Measurements from ENCODE around the gene TBC1D4.
A peak's percentile ranks its signal among the peaks of the same experiment; 100 is the strongest.
"Not testable (repeated sequence)": the region's sequence is repeated elsewhere in the genome, so short reads cannot be mapped to it uniquely, and the experiment has no call there.

The TBC1D4 gene

GRCh38 chr13:75258159-75258782, 223.7 kb downstream of the TBC1D4 start:
- POLR2A ChIA-PET: no interaction called here
- DNase-seq (ENCODE audit: extremely low spot score): peak; percentile 51
- CTCF ChIA-PET: interaction anchor here (0.7 to 1.5 kb wide), 3 partner anchors 14 to 38 kb away, joined by 4 to 7 read pairs (median 5); no protein-coding TSS in a partner anchor
- TF ChIP-seq PKNOX1 (IDR thresholded peaks at IDR 0.05) (0 out of 2 replicates have a peak, but pooled peaks have one; percentile 59), FOXK2 (IDR thresholded peaks at IDR 0.05) (no peak)

DNA sequence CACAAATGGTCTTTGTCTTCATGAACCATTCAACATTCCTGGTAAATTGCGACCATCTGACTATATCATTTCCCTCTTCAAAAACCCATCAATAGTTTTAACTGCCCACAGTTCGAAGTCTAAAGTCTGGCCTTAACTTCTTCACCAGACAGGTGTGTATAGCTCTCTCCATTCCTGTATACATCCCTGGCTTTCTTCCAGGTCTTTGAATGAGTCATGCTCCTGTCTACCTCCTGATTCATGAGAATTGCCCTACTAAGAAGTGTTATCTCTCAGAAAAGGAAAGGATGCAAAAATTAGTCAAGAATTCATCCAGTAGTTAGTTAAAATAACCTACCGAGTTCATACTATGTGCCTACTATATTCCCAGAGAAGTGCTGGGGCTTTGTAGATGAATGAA, 225.0 kb downstream of the TBC1D4 start:
- ChIA-PET POLR2A (no interaction called here), CTCF (interaction anchor here (1.0 kb wide), 1 partner anchor 38 kb away, joined by 4 read pairs; no protein-coding TSS in a partner anchor)
- DNase-seq (ENCODE audit: extremely low spot score): no peak
- no peak for TF ChIP-seq ARNT (IDR thresholded peaks at IDR 0.05)
- TF ChIP-seq SP1 (IDR thresholded peaks at IDR 0.05): no peak
- no peak for TF ChIP-seq BHLHE40 (IDR thresholded peaks at IDR 0.05; ENCODE audit: borderline replicate concordance)
- TF ChIP-seq NFRKB (IDR thresholded peaks at IDR 0.05): no peak
- no peak for TF ChIP-seq FOXM1 (IDR thresholded peaks at IDR 0.05; ENCODE audit: borderline replicate concordance)
- TF ChIP-seq HDGF (IDR thresholded peaks at IDR 0.05; ENCODE audit: borderline replicate concordance): no peak
- no peak for TF ChIP-seq FOXK2 (IDR thresholded peaks at IDR 0.05)
- TF ChIP-seq TARDBP (IDR thresholded peaks at IDR 0.05): no peak
- TF ChIP-seq SUZ12 (IDR thresholded peaks at IDR 0.05): no peak
- TF ChIP-seq FOXA1 (IDR thresholded peaks at IDR 0.05): no peak
- no peak for TF ChIP-seq PKNOX1 (IDR thresholded peaks at IDR 0.05)
- TF ChIP-seq L3MBTL2 (conservative IDR thresholded peaks at IDR 0.05): no peak
- no peak for TF ChIP-seq ZNF384 (IDR thresholded peaks at IDR 0.05)
- TF ChIP-seq ELF4 (IDR thresholded peaks at IDR 0.05): no peak
- TF ChIP-seq CTBP1 (IDR thresholded peaks at IDR 0.05; ENCODE audit: borderline replicate concordance): no peak
- no peak for TF ChIP-seq LEF1 (IDR thresholded peaks at IDR 0.05; ENCODE audit: borderline replicate concordance)

GRCh38 chr13:75255653-75256052, 226.3 kb downstream of the TBC1D4 start:
- POLR2A ChIA-PET: interaction anchor here (0.8 kb wide), 1 partner anchor 282 kb away, joined by 3 read pairs; the partner anchor contains the start of gene COMMD6
- CTCF ChIA-PET: interaction anchor here (1.4 kb wide), 1 partner anchor 36 kb away, joined by 5 read pairs; no protein-coding TSS in a partner anchor
- DNase-seq (ENCODE audit: extremely low spot score): no peak
- TF ChIP-seq FOXA1 (IDR thresholded peaks at IDR 0.05) (no peak), FOXM1 (IDR thresholded peaks at IDR 0.05; ENCODE audit: borderline replicate concordance) (no peak), HDGF (IDR thresholded peaks at IDR 0.05; ENCODE audit: borderline replicate concordance) (no peak), ELF4 (IDR thresholded peaks at IDR 0.05) (no peak), PKNOX1 (IDR thresholded peaks at IDR 0.05) (no peak), CTBP1 (IDR thresholded peaks at IDR 0.05; ENCODE audit: borderline replicate concordance) (no peak), SP1 (IDR thresholded peaks at IDR 0.05) (no peak), TARDBP (IDR thresholded peaks at IDR 0.05) (no peak), FOXK2 (IDR thresholded peaks at IDR 0.05) (no peak), L3MBTL2 (conservative IDR thresholded peaks at IDR 0.05) (no peak), ARNT (IDR thresholded peaks at IDR 0.05) (no peak), NFRKB (IDR thresholded peaks at IDR 0.05) (no peak)

DNA sequence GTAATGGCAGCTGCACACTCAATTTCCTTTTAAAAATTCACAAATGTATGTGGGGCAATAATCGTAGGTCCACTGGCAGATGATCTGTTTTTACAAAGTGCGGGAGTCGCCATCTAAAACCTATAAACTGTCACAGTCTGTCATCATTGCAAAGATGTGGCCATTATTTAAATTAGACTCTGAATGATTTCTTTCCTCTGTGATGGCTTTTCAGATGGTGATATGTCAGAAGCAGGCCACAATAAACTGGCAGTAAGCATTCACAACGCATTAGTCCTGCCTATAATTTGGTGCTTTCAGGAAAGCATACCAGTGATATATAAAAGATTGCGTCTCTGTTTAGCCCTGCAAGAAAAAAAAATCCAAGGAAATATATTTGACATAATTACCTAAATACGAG, 226.8 kb downstream of the TBC1D4 start:
- no peak for TF ChIP-seq NFRKB (IDR thresholded peaks at IDR 0.05)
- DNase-seq (ENCODE audit: extremely low spot score): no peak
- ChIA-PET POLR2A (no interaction called here), CTCF (interaction anchor here (1.4 kb wide), 1 partner anchor 35 kb away, joined by 5 read pairs; no protein-coding TSS in a partner anchor)

DNA sequence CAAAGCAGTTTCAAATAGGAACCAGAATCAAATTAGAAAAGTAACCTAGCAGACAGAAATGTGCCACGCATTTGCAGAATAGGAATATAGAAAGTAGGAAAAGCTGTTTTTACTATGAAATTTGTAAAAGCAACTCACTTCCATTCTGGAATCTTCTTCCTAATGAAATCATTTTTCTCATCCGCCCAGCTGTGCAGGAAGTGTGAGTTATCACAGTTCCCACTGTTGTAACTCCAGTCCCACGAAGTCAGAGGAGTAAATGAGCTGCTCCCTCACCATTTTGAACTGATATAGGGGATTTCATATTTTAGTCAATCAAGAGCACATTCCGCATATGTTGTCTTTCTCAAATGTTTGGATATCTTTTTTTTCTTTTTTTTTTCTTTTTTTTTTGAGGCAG, 230.8 kb downstream of the TBC1D4 start:
- ChIA-PET POLR2A (interaction anchor here (0.6 kb wide), 1 partner anchor 194 kb away, joined by 3 read pairs; no protein-coding TSS in a partner anchor), CTCF (no interaction called here)
- TF ChIP-seq ELF4 (IDR thresholded peaks at IDR 0.05) (no peak), FOXM1 (IDR thresholded peaks at IDR 0.05; ENCODE audit: borderline replicate concordance) (no peak)
- no peak for DNase-seq (ENCODE audit: extremely low spot score)

- ChIA-PET CTCF (no interaction called here), POLR2A (no interaction called here)
- DNase-seq (ENCODE audit: extremely low spot score): no peak
- TF ChIP-seq BHLHE40 (IDR thresholded peaks at IDR 0.05; ENCODE audit: borderline replicate concordance): no peak
- no peak for TF ChIP-seq HDGF (IDR thresholded peaks at IDR 0.05; ENCODE audit: borderline replicate concordance)
- no peak for TF ChIP-seq NFRKB (IDR thresholded peaks at IDR 0.05)
- TF ChIP-seq PKNOX1 (IDR thresholded peaks at IDR 0.05): no peak
- TF ChIP-seq FOXM1 (IDR thresholded peaks at IDR 0.05; ENCODE audit: borderline replicate concordance): no peak
- TF ChIP-seq FOXK2 (IDR thresholded peaks at IDR 0.05): no peak
- TF ChIP-seq ARNT (IDR thresholded peaks at IDR 0.05): no peak
- TF ChIP-seq ZNF384 (IDR thresholded peaks at IDR 0.05): no peak
- TF ChIP-seq ELF4 (IDR thresholded peaks at IDR 0.05): no peak
Observed at GRCh38 chr13:75250526-75251178, 231.3 kb downstream of the TBC1D4 start.

DNA sequence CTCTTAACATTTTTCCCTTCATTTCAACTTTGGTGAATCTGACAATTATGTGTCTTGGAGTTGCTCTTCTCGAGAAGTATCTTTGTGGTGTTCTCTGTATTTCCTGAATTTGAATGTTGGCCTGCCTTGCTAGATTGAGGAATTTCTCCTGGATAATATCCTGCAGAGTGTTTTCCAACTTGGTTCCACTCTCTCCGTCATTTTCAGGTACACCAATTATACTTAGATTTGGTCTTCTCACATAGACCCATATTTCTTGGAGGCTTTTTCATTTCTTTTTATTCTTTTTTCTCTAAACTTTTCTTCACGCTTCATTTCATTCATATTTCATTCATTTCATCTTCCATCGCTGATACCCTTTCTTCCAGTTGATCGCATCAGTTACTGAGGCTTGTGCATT, 236.4 kb downstream of the TBC1D4 start:
- CTCF ChIA-PET; POLR2A ChIA-PET; DNase-seq (ENCODE audit: extremely low spot score): not testable (repeated sequence)

DNA sequence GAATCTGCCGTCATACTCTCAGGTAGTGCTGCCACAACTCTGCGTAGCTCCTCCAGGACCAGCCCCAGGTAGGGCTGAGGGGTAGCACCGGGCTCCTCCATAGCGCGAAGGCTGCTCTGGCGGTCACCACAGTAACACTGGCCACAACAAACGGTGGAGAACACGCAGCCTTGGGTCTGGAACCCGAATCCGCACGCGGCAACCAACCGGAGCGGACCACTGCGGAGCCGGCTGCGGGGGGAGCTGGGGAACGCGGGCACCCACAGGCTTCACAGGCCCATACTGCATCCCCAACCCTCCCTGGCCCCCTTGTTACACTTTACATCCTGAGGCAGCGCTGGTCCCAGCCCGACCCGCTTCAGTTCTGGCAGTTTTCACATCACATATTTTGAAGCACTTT, 241.7 kb downstream of the TBC1D4 start:
- CTCF ChIA-PET, POLR2A ChIA-PET: not testable (repeated sequence)

More for the DNA sequence above, 241.7 kb downstream of the TBC1D4 start:
- DNase-seq (ENCODE audit: extremely low spot score): not testable (repeated sequence)

All from HEK293T (cell line).